HG03432 (cell line): ENCODE data around the gene SPP2.

ENCODE experiments used
- ATAC-seq: cut with Tn5 transposase; IDR thresholded peaks from one replicate; pipeline ENCODE4 v1.9.1; 2021; ENCODE audit warnings: mild to moderate bottlenecking, moderate library complexity; ENCODE audit not compliant: unreplicated experiment

Gene SPP2

GRCh38 chr2:234038076-234038802 lies 12.3 kb upstream of the SPP2 start:
- ATAC-seq: no peak

GRCh38 chr2:234044157-234044556 lies 6.3 kb upstream of the SPP2 start:
- no peak for ATAC-seq

GRCh38 chr2:234046521-234046920 lies 4.0 kb upstream of the SPP2 start:
- no peak for ATAC-seq

GRCh38 chr2:234047361-234047760 lies 3.1 kb upstream of the SPP2 start:
- no peak for ATAC-seq

GRCh38 chr2:234048049-234048448 lies 2.5 kb upstream of the SPP2 start:
- no peak for ATAC-seq

GRCh38 chr2:234051374-234052070 lies 1.0 kb downstream of the SPP2 start:
- ATAC-seq: no peak

GRCh38 chr2:234058881-234059280 lies 8.4 kb downstream of the SPP2 start:
- no peak for ATAC-seq

GRCh38 chr2:234060236-234060635 lies 9.7 kb downstream of the SPP2 start:
- ATAC-seq: no peak

GRCh38 chr2:234061624-234062257 lies 11.2 kb downstream of the SPP2 start:
- no peak for ATAC-seq

- no peak for ATAC-seq
Measured at GRCh38 chr2:234066587-234066986, 16.1 kb downstream of the SPP2 start.

- no peak for ATAC-seq
Measured at GRCh38 chr2:234071664-234072063, 21.2 kb downstream of the SPP2 start.

GRCh38 chr2:234072454-234072853 lies 22.0 kb downstream of the SPP2 start:
- ATAC-seq: no peak

GRCh38 chr2:234074751-234075517 lies 24.4 kb downstream of the SPP2 start:
- no peak for ATAC-seq

- no peak for ATAC-seq
Measured at GRCh38 chr2:234075518-234075915, 25.0 kb downstream of the SPP2 start.

- no peak for ATAC-seq
Measured at GRCh38 chr2:234075947-234076346, 25.4 kb downstream of the SPP2 start.

GRCh38 chr2:234076451-234076850 lies 25.9 kb downstream of the SPP2 start:
- no peak for ATAC-seq

- ATAC-seq: no peak
Measured at GRCh38 chr2:234078129-234078528, 27.6 kb downstream of the SPP2 start.

- no peak for ATAC-seq
Measured at GRCh38 chr2:234081970-234082822, 31.7 kb downstream of the SPP2 start.

- ATAC-seq: no peak
Measured at GRCh38 chr2:234083572-234084348, 33.3 kb downstream of the SPP2 start.

GRCh38 chr2:234091432-234091879 lies 41.0 kb downstream of the SPP2 start:
- ATAC-seq: no peak
